Thyroid gland (tissue), 4 donors: ENCODE results near the gene CEACAM1. TPM values are rescaled to one million over a fixed set of nuclear protein-coding genes. Genes with fewer than 3 reads are reported as not detected.

ENCODE experiments used
- DNase-seq, 2 donors: peaks; one replicate each; pipeline ENCODE4 v3.0.0-alpha.2; 2019
- H3K27ac ChIP-seq, 3 donors: fragments of 200-600 bp; sonication (generic); 1 replicate in 2 of 3; 2 replicates in 1 of 3; pipeline ENCODE4 v1.5.1; 2016 to 2019; ENCODE audit warnings: mild to moderate bottlenecking in 1 of 3, moderate library complexity in 1 of 3
- H3K27me3 ChIP-seq: fragments of 200-600 bp; sonication (generic); one replicate; pipeline ENCODE4 v1.5.1; 2019
- H3K36me3 ChIP-seq, 2 donors: fragments of 200-600 bp; sonication (generic); one replicate each; pipeline ENCODE4 v1.5.1; 2016 to 2019
- H3K4me1 ChIP-seq, 2 donors: fragments of 200-600 bp; sonication (generic); one replicate each; pipeline ENCODE4 v1.5.1; 2017 to 2019
- H3K4me3 ChIP-seq, 3 donors: fragments of 200-600 bp; sonication (generic); replicated peaks in 1 of 3; 1 replicate in 2 of 3; 2 replicates in 1 of 3; pipeline ENCODE4 v1.5.1; 2016; ENCODE audit warnings: mild to moderate bottlenecking in 1 of 3
- H3K9me3 ChIP-seq: fragments of 200-600 bp; sonication (generic); one replicate; pipeline ENCODE4 v1.5.1; 2017
- POLR2A ChIP-seq, 2 donors: fragments of 450-650 bp; IDR thresholded peaks; one replicate each; pipeline ENCODE4 v1.6.1; 2017; ENCODE audit warnings: antibody characterized with exemption in 2 of 2, mild to moderate bottlenecking in 2 of 2, moderate library complexity in 1 of 2
- WGBS, 2 donors: methylation state at CpG; one replicate each; pipeline ENCODE4 v1.1.5; 2017; 5-methylcytosine and 5-hydroxymethylcytosine counted together
- intact Hi-C: fragments of 100-400 bp; cut with DNase I; formaldehyde crosslinking; loops from one replicate; pipeline ENCODE4 v1.15.1; 2023
- total RNA-seq, 4 donors: library from RNA; depleted of rRNA; stranded (reverse); fragments of >200 nt; gene quantifications; one replicate each; pipeline ENCODE4 v1.2.3, GENCODE V29; 2016
- TF ChIP-seq, protein P1 (sequence below), 6 experiments: fragments of 200-600 bp in 3 of 6; fragments of 450-650 bp in 3 of 6; sonication (generic) in 3 of 6; IDR thresholded peaks; one replicate each; pipeline ENCODE4 v1.5.1; 2016 to 2019; ENCODE audit warnings: antibody characterized with exemption in 6 of 6, mild to moderate bottlenecking in 2 of 6, inconsistent platforms in 1 of 6, moderate library complexity in 1 of 6

Gene CEACAM1
- total RNA-seq, 4 donors from 2014 or later: 2.1 to 21.5 (median 3.6) TPM

- H3K4me3 ChIP-seq: no peak overlapping the region
- DNase-seq: no peak
- H3K27ac ChIP-seq: no peak overlapping the region
- no peak for TF ChIP-seq POLR2A (IDR thresholded peaks at IDR 0.05)
- TF ChIP-seq, protein P1, sequence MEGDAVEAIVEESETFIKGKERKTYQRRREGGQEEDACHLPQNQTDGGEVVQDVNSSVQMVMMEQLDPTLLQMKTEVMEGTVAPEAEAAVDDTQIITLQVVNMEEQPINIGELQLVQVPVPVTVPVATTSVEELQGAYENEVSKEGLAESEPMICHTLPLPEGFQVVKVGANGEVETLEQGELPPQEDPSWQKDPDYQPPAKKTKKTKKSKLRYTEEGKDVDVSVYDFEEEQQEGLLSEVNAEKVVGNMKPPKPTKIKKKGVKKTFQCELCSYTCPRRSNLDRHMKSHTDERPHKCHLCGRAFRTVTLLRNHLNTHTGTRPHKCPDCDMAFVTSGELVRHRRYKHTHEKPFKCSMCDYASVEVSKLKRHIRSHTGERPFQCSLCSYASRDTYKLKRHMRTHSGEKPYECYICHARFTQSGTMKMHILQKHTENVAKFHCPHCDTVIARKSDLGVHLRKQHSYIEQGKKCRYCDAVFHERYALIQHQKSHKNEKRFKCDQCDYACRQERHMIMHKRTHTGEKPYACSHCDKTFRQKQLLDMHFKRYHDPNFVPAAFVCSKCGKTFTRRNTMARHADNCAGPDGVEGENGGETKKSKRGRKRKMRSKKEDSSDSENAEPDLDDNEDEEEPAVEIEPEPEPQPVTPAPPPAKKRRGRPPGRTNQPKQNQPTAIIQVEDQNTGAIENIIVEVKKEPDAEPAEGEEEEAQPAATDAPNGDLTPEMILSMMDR (IDR thresholded peaks at IDR 0.05): no peak
- H3K27me3 ChIP-seq: no peaks in the 10 kb centered on the region
- H3K36me3 ChIP-seq: no peaks in the 10 kb centered on the region
- no peaks in the 10 kb centered on the region for H3K9me3 ChIP-seq
- intact Hi-C loops: no loop called here
- 79% methylated on average over 10 of the region's 10 CpGs for WGBS, 2 donors
- no peaks in the 10 kb centered on the region for H3K4me1 ChIP-seq
These were observed 15.5 kb downstream of the CEACAM1 start for GRCh38 chr19:42512743-42513304.

GRCh38 chr19:42512130-42512636 is 16.1 kb downstream of the CEACAM1 start:
- no peaks in the 10 kb centered on the region for H3K4me1 ChIP-seq
- no peak overlapping the region for H3K27ac ChIP-seq
- H3K27me3 ChIP-seq: no peaks in the 10 kb centered on the region
- H3K9me3 ChIP-seq: no peaks in the 10 kb centered on the region
- no peaks in the 10 kb centered on the region for H3K36me3 ChIP-seq
- intact Hi-C loops: no loop called here
- DNase-seq: no peak
- WGBS, 2 donors: 86 to 88% methylated on average over 5 of the region's 5 CpGs
- H3K4me3 ChIP-seq: no peak overlapping the region
- TF ChIP-seq, protein P1 (IDR thresholded peaks at IDR 0.05): no peak
- no peak for TF ChIP-seq POLR2A (IDR thresholded peaks at IDR 0.05)

- no peak for DNase-seq
- TF ChIP-seq, protein P1 (IDR thresholded peaks at IDR 0.05): no peak
- TF ChIP-seq POLR2A (IDR thresholded peaks at IDR 0.05): no peak
- Histone ChIP-seq H3K27me3 (no peaks in the 10 kb centered on the region), H3K4me1 (no peaks in the 10 kb centered on the region), H3K27ac (no peak overlapping the region), H3K9me3 (no peaks in the 10 kb centered on the region), H3K36me3 (no peaks in the 10 kb centered on the region), H3K4me3 (no peak overlapping the region)
- intact Hi-C loops: no loop called here
- 90 to 96% methylated on average over 4 of the region's 4 CpGs for WGBS, 2 donors
These were observed 16.9 kb downstream of the CEACAM1 start for GRCh38 chr19:42511340-42511739.

DNA sequence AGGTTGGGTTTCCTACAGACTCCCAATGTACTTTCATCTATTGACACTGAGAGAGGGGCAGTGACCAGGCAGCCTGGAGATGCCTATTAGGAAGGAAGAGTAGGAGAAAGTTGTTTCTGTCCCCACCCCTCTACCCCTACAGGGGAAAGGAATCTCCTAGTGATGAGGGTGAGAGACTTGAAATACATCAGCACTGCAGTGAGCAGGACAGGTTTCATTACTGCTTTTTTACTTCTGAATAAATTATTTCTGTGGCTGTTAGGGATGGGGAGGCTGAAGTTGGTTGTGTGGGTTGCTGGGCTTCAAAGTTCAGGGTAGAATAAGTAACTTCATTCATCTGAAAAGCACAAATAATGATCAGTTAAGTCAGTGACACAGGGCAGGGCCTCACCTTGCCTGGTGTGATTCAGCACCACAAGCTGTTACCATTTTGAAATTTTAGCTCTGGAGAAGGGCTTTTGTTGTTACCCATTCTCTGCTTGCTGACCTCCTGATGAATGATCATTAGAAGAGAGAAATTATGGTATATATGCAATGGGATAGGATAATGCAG is 19.3 kb downstream of the CEACAM1 start:
- Histone ChIP-seq H3K36me3 (no peaks in the 10 kb centered on the region), H3K4me1 (no peaks in the 10 kb centered on the region), H3K9me3 (no peaks in the 10 kb centered on the region), H3K27ac (no peak overlapping the region), H3K27me3 (no peaks in the 10 kb centered on the region), H3K4me3 (no peak overlapping the region)
- no peak for TF ChIP-seq POLR2A (IDR thresholded peaks at IDR 0.05)
- TF ChIP-seq, protein P1 (IDR thresholded peaks at IDR 0.05): no peak
- DNase-seq: no peak
- intact Hi-C loops: no loop called here

GRCh38 chr19:42505066-42505465 is 23.2 kb downstream of the CEACAM1 start:
- WGBS, 2 donors: 100% methylated on average over 1 of the region's 1 CpG
- TF ChIP-seq, protein P1 (IDR thresholded peaks at IDR 0.05): no peak
- TF ChIP-seq POLR2A (IDR thresholded peaks at IDR 0.05): no peak
- H3K9me3 ChIP-seq: no peaks in the 10 kb centered on the region
- H3K27ac ChIP-seq: no peak overlapping the region
- no peaks in the 10 kb centered on the region for H3K4me1 ChIP-seq
- DNase-seq: no peak
- H3K36me3 ChIP-seq: no peaks in the 10 kb centered on the region
- intact Hi-C loops: no loop called here
- no peak overlapping the region for H3K4me3 ChIP-seq
- no peaks in the 10 kb centered on the region for H3K27me3 ChIP-seq
